Stimulated activated CD4-positive, alpha-beta T cell treated with anti-CD3 and anti-CD28 coated beads, Interleukin-2, amount 100 ng/mL, for 24 hours (primary cell): Measurements from ENCODE around the gene SERPINE1.

Experiments used
- DNase-seq, 2 donors: peaks; one replicate each; pipeline ENCODE4 v3.0.0-alpha.2; 2020

Gene SERPINE1

GRCh38 chr7:101159696-101160674 is 33.1 kb downstream of the SERPINE1 start:
- no peak for DNase-seq

DNA sequence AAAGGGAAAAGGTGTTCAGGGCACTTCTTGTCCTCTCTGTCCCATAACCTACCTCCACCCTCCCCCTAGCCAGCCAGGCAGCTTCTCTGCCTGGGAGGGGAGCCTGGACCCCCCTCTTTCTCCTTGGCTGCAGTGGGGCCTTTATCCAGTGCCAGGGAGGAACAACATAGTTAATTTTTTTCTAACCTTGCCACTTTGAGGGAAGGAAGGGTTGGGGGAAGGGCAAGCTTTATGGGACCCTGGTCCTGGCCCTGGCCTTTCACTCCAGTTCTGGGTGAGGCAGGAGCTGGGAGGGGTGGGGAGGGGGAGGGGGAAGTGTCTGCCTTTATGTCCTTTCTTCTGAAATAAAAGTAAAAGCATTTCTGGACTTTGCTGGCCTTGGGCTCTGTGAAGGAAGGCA is 34.0 kb downstream of the SERPINE1 start:
- DNase-seq: no peak

DNA sequence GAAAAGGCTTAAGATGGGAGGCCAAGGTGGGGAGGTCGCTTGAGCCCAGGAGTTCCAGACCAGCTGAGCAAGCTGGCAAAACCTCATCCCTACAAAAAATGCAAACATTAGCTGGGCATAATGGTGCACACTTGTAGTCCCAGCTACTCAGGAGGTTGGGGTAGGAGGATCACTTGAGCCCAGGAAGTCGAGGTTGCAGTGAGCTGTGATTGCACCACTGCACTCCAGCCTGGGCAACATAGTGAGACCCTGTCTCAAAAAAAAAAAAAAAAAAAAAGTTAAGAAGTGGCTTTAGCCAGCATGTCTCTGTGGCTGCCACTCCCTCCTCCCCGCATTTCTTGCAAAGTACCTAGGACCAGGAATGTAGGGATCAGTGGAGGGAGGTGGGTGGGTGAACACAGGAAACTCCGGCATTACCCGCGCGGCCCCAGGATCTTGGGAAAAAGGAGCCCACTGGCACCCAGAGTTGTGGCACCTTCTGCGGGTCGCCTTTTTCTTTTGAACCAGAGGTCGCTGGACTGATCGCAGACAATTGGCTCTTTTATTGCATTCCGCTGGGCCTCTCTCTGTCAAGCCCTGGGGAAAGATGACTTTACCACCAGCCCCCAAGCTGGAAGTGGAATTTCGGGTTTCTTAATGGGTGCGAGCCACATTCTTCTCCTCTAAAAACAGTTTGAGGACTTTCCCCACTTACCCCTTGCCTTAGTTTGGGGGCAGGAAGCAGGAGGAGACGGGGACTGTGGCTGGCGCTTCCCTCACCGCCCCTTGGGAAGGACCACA is 35.0 kb downstream of the SERPINE1 start:
- no peak for DNase-seq

GRCh38 chr7:101162551-101163278 is 35.8 kb downstream of the SERPINE1 start:
- DNase-seq: peak in 1 of 2 donors; percentile 46

DNA sequence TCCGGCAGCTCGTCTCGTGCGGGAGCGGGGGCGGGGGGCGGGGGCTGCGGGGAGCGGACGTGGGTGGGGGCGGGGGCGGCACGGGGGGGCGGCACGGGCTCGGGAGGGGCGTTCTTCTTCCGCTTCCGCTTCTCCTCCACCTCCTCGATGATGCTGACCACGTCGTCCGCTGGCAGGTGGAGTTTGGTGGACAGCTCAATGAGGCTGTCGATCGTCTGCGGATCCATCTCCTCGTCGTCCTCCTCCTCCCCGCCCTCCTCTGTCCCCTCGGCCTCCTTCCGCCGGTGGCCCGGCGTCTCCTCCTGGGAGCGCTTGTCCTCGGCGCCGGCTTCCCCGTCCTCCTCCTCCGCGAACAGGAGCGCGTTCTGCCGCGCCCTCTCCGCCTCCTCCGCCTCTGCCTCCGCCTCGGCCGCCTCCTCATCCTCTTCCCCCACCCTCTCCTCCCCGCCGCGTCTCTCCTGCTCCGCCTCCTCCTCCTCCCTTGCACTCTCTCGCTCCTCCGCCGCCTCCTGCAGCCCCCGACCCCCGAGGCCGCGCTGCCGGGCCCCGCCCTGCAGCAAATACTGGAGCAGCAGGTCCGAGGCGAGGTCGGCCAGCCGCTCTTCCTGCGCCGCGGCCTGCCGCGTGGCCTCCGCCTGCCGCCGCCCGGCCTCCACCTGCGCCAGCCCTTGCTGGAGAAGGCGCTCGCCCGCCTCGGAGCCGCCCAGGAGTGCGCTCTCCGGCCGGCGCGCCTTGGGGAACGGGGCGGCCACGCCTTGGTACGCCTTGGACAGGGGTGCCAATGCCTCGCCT is 36.6 kb downstream of the SERPINE1 start:
- peak in 1 of 2 donors; percentile 40 for DNase-seq

GRCh38 chr7:101164071-101164840 is 37.4 kb downstream of the SERPINE1 start:
- no peak for DNase-seq

GRCh38 chr7:101165075-101165957 is 38.4 kb downstream of the SERPINE1 start, which contains the start of gene VGF:
Gene VGF (minus strand): TSS chr7:101165569. CDS start chr7:101164843, 726 bp downstream.
- peak; percentile 91 to 95 for DNase-seq

- DNase-seq: no peak
Measured at GRCh38 chr7:101165958-101166647, 39.2 kb downstream of the SERPINE1 start.

GRCh38 chr7:101166648-101166908 is 39.7 kb downstream of the SERPINE1 start:
- DNase-seq: no peak

- DNase-seq: no peak
Measured at GRCh38 chr7:101166909-101167644, 40.2 kb downstream of the SERPINE1 start.

GRCh38 chr7:101167645-101168411 is 40.9 kb downstream of the SERPINE1 start:
- no peak for DNase-seq

- no peak for DNase-seq
Measured at GRCh38 chr7:101168412-101169049, 41.6 kb downstream of the SERPINE1 start.

DNA sequence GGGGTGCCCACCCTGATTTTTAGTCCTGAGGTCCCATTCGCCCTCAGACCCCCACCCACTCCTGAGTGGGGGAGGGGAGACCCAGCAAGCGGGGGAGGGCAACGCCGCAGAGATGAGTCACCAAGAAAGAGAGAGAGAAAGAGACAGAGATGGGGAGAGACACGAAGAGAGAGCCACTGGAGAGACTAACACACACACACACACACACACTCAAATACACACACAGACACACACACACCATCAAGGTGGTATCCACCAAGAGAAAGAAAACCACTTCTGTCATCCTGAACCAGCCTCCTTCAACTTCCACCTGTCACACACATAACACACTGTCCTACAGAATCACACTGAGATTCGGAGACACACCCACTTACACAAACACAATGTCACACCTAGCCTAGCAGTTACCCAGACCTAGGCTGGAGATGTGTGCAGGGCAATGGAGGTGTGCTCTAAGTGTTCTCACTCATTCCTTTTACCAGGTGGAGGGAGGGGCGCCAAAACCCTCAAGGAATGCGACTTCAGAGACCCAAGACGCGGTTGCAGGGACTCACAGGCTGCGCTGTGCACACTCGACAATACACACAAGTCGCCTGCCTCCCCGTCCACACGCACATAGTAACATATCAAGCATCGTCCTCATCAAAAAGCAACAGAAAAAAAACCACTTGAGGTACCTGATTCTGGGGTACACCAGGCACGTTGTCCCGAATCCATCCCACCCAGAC is 42.4 kb downstream of the SERPINE1 start:
- DNase-seq: no peak

GRCh38 chr7:101169838-101170551 is 43.1 kb downstream of the SERPINE1 start:
- DNase-seq: peak; percentile 85 to 88

GRCh38 chr7:101170617-101171441 is 43.9 kb downstream of the SERPINE1 start:
- no peak for DNase-seq
